B cell (primary cell): ENCODE data around the gene TENT4A.

Experiments used
- CTCF ChIP-seq: fragments of 200-600 bp; IDR thresholded peaks from one replicate; pipeline ENCODE4 v1.8.0; 2022; ENCODE audit warnings: antibody characterized with exemption, mild to moderate bottlenecking
- EZH2 ChIP-seq: IDR thresholded peaks from 2 replicates; pipeline ENCODE4 v1.6.1; 2012; ENCODE audit warnings: borderline replicate concordance, low read depth, mild to moderate bottlenecking, moderate library complexity, low read length; ENCODE audit not compliant: insufficient read depth, poor library complexity, severe bottlenecking

GRCh38 chr5:6707852-6708251 is 5.4 kb upstream of the TENT4A start:
- no peak for TF ChIP-seq CTCF
- TF ChIP-seq EZH2 = no peak
